GM18499 (cell line): ENCODE results near the gene RAB9A.
"Not testable (repeated sequence)": the region's sequence is repeated elsewhere in the genome, so short reads cannot be mapped to it uniquely, and the experiment has no call there.

ENCODE experiments used
- ATAC-seq: cut with Tn5 transposase; IDR thresholded peaks from one replicate; pipeline ENCODE4 v1.9.1; 2021; ENCODE audit warnings: moderate number of reproducible peaks; ENCODE audit not compliant: insufficient read depth, unreplicated experiment

Gene RAB9A, protein sequence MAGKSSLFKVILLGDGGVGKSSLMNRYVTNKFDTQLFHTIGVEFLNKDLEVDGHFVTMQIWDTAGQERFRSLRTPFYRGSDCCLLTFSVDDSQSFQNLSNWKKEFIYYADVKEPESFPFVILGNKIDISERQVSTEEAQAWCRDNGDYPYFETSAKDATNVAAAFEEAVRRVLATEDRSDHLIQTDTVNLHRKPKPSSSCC

DNA sequence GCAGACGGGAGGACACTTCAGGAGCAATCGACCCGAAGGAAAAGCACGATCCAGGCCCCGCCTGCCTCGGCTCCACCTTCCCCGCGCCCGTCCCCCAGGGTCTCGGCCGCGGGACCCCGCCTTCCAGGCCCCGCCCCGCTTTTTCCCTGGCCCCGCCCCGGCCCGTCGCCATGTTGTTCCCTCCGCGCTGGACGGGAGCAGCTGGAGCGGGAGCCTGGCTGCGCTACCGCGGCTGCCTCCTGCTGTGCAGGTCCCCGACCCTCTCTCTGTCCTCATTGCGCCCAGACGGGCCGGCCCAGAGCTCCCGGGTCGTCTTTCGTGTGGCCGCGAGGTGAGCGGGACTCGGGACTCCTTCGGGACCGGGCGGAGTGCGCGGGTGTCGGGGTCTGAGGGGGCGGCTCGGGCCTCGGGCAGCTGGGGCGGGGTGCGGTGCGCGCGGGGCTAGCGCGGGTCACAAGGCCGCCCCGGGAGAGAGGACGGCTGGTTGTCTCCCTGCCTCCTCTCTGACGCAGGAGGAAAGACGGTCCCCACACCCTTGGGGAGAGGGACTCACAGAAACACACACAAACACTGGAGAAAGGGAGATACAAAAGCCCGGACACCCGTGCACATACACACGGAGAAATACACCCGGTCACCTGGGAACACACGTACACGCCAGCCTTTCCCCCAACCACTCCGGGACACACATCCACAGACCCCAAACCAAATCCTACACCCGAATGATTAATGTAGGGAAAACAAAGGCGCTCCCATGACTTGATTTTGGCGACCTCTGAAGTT lies at the start of gene RAB9A:
TSS of gene RAB9A (plus strand) at position 171 of the 783 bp plus-strand sequence. CDS start 19,619 bp downstream, outside the sequence.
- no peak for ATAC-seq

DNA sequence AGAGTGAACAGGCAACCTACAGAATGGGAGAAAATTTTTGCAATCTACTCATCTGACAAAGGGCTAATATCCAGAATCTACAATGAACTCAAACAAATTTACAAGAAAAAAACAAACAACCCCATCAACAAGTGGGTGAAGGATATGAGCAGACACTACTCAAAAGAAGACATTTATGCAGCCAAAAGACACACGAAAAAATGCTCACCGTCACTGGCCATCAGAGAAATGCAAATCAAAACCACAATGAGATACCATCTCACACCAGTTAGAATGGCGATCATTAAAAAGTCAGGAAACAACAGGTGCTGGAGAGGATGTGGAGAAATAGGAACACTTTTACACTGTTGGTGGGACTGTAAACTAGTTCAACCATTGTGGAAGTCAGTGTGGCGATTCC lies 47.2 kb upstream of the RAB9A start:
- not testable (repeated sequence) for ATAC-seq

DNA sequence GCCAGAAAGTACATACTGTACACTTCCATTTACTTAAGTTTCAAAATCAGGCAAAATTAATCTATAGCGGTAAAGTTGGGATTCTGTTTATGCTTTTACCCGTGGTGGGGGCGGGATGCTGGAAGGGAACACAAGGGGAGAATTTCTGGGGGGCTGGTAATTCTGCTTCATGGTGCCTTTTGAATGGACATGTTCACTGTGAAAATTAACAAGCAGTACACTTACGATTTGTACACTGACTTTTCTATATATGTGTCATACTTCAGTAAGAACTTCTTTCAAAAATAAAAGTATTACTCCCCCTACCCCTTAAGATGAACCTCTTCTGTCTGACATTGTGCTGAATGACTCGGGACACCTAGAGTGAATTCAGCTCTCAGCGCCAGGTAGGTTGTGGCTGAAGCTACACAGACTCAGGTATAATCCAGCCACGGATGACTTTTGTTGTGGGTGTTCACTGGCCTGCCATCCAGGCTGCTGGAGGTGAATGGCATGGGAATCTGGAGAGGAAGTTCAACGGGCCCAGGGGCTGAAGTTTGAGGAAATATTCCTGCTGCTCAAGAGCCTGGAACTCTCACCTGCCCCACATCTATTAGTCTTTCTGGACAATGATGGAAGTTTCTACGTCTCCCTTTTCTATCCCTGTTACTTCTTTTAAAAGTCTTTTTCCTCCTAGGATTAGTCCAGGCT lies 43.3 kb upstream of the RAB9A start:
- no peak for ATAC-seq

DNA sequence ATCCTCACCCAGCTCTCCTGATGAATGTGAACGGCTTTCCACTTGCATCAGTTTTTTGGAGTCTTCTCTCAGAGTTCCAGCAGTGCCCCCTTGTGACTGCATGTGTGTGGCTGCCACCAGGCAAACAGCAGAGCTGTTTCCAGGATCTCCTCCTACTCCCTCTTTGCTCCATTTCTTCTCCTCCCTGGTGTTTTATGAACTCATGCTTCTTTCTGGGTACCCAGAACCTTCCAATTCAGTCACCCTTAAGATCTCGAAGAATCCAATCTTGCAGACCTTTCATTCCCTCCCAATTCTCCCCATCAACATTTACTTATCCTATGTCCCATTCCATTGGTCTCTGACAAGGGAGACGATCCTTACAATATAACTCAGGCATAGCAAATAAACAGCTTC lies 42.8 kb upstream of the RAB9A start:
- ATAC-seq = no peak

DNA sequence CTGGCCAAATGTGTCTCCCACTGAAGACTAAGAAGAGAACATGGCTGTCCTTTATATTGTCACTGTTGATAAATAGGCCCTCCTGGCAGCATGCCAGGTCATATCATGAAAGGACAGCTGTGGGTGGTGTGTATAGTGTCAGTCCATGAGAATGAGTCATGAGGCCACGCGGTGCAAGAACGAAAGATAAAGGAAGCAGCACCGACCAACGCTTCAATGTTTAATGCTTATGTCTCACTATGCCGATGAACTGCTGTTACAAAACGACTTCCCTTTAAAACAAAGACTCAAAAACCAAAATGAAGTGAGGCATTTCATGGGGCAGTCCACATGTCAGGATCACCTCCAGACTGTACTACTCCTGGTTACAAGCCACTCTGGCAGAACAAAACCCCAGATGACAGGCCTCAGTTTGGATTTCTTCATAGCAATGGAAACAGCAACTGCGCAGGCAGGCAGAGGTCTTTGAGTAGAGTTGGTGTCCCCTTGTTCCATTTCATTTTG lies 41.2 kb upstream of the RAB9A start:
- ATAC-seq = no peak

DNA sequence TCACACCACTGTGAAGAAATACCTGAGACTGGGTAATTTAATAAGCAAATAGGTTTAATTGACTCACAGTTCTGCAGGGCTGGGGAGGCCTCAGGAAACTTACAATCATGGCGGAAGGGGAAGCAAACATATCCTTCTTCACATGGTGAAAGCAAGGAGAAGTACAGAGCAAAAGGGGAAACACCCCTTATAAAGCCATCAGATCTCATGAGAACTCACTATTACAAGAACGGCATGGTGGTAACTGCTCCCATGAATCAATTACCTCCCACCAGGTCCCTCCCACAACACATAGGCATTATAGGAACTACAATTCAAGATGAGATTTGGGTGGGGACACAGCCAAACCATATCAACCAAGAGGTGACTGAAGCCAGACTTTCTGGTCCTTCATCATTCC lies 40.6 kb upstream of the RAB9A start:
- not testable (repeated sequence) for ATAC-seq

DNA sequence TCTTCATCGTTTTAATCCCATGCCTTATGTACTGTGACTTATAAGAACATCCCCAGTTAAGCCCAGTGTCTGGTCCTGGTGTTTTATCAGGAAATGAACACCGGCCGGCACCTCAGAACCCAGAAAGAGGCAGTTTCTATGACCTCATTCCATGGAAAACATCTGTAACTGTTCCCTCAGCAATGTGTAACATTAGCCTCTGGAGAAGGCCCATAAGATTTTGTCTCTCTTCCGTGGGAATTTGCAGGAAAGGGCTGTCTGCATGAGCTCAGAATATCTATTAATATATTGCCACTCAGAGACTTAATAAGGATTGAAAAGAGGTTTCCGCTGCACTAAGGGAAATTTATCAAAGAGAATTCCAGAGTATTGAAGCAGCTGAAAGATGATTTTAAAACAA lies 39.1 kb upstream of the RAB9A start:
- ATAC-seq = no peak

DNA sequence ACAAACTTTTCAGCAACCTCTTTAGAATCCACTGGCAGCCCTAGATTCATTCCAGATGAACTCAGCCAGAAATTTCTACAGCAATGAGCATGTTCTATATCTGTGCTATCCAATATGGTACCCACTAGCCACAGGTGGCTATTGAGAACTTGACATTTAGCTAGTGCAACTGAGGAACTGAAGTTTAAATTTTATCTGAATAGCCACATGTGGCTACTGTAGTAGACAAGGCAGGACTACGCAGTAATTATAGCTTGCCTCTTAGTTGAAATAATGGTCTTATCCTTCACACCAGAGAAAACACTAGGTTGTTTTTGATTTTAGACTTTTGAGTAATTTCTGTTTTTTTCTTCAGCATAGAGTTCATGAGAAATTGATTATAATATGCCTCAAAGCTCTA lies 38.6 kb upstream of the RAB9A start:
- no peak for ATAC-seq

DNA sequence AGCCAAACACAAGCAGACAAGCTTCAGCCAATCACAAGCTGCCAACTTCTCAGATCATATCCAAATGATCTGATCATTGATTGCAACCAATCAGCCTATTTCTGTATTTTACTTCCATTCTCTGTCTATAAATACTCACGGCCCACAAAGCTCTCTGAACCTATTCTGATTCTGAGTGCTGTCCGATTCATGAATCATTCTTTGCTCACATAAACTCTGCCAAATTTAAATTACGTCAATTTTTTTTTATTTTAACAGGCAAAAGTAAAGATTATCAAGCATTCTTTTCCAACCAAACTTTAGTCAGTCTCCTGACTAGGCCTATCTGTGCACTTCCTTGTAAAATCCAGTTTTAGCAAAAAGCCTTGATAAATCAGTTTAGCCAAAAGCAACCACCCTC lies 37.8 kb upstream of the RAB9A start:
- ATAC-seq = no peak

DNA sequence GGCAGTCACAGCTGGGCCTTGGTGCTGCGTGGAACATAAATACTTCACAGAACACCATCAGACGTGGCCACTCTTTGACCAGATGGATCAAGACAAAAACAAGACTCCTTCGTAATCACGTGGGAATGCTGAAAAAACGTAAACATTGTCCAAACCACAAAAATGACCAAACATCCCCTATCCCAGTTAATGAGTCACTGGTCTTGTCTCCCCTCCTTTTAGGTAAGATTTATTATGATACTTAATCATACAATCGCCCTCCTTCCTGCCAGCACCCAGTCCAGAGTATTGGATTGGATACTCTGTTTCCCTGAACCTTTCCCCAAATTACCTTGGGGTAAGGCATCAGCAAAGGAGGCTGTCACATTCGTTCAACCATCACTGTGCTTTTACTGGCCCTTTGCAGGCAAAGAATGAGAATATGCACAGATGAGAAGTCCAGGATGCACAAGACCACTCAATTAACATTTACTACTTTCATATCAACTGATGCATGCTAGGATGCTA lies 36.6 kb upstream of the RAB9A start:
- no peak for ATAC-seq

DNA sequence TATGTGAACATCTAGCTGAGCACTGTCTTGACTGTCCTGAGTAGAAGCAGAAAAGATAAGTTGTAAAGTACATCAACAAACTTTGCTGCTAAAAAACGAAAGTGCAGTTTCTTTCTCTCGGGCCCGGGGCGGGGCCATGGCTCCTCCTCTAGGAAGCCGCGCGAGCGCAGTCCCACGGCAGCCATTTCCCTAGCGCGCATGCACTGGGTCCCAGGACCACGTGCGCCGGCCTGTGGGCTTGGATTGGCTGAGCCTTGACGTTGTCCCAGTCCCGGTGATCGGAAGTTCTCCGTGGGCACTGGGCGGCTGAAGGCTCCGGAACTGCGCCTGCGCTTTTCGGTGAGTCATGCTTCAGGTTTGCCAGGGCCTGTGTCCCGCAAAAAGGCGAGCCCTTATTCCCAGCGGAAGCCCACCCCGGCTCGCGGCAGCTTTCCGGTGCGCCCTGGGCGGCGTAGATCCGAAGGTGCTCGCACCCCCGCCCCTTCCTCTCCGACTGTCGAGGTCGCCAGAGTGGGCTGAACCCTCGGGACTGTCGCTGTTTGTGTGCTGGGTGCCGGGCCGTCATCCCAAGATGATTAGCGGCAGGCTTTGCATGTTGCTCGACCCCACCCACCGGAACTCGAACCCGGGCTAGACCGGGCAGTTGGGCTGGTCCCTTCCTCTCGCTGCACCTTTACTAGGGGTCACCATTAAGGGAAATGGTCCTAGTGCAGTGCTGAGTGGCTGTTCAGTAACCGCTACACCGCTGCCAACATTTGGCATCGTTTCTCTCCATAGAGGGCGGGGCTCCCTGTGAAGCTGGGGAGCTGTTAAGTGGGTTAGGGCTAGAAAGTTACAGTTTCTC lies 35.9 kb upstream of the RAB9A start, which contains the start of gene TCEANC:
TSS of gene TCEANC (plus strand) at position 292 of the 844 bp plus-strand sequence. CDS start 9,368 bp downstream, outside the sequence.
- ATAC-seq = peak; percentile 88

DNA sequence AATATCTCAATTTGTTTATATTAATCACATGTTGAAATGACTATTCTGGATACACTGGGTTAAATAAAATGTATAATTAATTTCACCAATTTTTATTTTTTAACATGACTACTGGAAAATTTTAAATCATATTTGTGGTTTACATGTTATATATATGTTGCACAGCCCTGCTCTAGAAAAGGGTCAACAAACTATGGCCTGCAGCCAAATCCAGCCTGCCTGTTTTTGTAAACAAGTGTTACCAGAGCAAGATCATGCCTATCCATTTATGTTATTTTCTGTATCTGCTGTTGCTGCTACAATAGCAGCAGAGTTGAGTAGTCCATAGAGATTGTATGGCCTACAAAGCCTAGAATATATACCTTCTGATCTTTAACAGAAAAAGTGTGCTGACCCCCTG lies 34.8 kb upstream of the RAB9A start:
- no peak for ATAC-seq

DNA sequence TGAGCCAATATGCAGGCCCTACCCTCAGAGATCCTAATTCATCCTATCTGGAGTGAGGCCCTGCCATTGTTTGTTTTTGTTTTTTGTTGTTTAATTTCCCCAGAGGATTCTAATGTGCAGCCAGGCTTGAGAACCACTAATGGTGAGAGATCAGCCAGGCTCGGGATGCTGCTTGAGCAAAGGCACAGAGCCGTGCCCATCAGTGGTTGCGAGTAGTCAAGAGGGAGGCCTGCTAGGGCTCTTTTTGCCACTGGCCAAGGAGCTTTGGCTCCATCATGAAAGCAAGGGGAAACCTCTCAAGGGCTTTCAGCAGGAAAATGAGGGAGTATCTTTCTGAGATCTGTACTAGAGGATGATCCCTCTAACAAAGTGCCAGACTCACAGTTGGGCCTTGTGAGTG lies 33.3 kb upstream of the RAB9A start:
- ATAC-seq = no peak

DNA sequence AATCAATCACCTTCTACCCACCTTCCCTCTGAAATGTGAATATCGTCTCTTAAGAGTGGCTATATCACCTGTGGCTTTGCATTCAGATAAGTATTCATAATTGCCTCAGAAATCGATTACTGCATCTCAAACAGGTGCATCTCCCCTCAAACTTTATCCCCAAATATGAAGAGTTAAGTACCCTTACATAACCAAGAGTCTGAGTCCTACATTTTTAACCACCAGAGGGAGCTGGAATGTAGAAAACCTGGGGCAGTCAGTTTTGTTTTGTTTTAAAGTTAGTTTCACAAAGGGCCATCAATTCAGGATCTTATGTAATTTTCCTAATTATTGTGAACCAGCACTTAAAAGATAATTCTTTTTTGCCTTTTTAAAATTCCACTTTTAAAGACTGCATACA lies 30.3 kb upstream of the RAB9A start:
- no peak for ATAC-seq

DNA sequence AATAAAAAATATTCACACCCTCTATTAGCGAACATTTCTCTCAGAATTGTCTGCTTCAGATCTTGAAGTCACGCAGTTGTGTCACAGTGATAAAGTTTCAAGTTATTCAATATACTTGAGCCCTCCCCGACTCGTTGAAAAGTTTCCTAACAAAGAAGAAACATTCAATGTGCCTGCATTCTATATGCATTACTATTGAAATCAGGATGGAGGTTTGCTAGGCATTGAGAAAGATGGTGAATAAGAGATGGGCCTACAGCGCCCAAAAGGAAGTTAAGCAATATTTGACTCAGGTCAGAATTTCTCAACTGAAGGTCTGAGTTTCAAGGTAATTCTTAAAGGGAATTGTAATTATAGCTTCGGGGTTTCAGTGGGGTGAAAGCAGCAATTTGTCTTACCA lies 29.9 kb upstream of the RAB9A start:
- ATAC-seq = no peak

DNA sequence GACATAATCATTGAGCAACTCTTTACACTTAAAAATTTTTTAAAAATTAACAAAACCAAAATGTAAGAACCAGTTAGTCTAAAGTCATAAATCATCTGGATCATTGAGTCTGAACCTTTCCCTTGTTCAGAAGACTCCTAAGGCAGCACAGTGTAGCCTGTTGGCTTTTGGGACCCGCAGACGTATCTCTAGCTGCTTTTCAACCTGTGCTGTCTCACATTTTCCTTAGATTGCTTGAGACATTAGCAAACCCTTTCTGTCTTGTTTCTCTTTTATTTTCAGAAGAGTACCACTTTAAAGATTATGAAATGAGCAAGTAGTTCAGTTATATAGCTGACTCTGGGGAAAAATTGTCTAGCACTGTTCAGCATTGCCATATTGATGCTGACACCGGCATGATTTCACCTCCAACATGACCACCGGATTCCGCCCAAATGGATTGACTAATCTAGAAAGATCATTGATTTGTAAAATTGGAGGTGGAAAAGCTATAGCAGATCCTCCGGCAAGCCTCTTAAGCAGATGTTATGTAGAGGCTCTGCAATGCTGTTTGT lies 27.1 kb upstream of the RAB9A start:
- no peak for ATAC-seq

DNA sequence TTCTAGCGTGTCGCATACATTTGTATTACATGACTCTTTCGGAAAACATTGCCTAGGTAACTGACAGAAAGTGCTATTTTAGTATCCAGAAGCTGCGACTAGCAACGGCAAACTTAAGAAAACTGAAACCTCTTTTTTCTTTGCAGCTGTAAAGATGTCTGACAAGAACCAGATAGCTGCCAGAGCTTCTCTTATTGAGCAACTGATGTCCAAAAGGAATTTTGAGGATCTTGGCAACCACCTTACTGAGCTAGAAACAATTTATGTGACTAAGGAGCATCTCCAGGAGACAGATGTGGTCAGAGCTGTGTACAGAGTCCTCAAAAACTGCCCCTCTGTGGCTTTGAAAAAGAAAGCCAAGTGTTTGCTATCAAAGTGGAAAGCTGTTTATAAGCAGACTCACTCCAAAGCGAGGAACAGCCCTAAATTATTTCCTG lies 26.6 kb upstream of the RAB9A start:
- no peak for ATAC-seq

DNA sequence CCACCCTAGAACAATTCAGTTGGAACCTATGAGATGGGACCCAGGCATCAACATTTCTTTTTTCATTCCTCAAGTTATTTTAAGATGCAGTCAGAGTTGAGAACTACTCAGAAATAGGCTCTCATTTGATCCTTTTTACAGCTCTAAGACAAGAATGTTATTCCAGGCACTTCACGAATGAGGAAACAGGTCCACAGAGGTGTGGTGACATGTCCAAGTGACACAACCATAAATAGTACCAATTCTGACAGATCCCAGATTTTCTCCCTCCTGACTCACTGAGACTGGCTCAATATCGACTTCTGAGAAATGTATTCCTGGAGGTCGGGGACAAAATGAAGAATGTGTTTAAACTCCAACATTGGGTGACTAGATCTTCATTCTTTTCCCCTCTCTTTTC lies 24.9 kb upstream of the RAB9A start:
- ATAC-seq = no peak

DNA sequence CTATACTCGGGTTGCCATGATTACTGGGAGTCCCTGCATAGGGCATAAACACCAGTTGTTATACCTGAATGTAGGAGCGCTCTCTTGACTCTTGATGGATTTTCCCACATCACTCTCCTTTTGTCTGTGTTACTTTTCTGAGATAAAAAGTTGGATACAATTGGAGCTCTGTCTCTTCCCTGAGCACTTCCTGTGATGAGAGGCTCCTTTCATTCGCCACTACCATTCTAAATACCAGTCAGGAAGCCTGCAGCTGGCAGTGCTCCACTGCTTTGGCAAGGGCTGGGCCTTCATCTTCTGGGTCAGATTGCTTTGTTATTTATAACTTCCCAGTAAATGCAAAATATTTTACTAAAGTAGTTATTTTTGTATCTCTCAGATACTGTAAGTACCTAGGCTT lies 22.1 kb upstream of the RAB9A start:
- no peak for ATAC-seq

DNA sequence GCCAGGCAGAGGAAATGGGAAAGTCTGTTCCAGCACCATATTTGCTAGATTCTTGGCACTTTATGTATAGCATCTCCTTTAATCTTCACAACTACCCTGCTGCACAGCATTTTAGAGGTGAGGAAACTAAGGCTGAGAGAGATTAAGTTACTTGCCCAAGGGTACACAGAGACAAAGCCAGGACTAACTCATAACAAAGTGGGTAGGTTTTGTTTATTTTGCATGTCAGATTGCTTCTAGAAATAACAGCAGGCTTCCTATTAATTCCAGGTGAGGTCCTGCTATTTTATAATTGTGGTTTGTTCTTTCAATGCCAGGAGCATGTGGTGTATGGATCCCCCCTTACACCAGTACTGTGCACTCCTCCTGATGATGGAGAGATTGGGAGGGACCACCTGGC lies 21.0 kb upstream of the RAB9A start:
- no peak for ATAC-seq
